Adrenal gland (tissue), 12 donors: ENCODE results near the gene GFRA3. TPM values are rescaled to one million over a fixed set of nuclear protein-coding genes. Genes with fewer than 3 reads are reported as not detected.

Experiments used
- DNase-seq, 7 donors: peaks; one replicate each; pipeline ENCODE4 v3.0.0-alpha.2; 2019 to 2020
- H3K27ac ChIP-seq, 5 donors: fragments of 200-600 bp; sonication (generic) in 4 of 5; 1 replicate in 3 of 5; 2 replicates in 2 of 5; pipeline versions ENCODE4 v1.5.1 to v1.8.0; 2016 to 2020; ENCODE audit warnings: mild to moderate bottlenecking in 1 of 5
- H3K27me3 ChIP-seq: fragments of 200-600 bp; 2 replicates; pipeline ENCODE4 v1.8.0; 2021
- H3K36me3 ChIP-seq, 2 donors: fragments of 200-600 bp; replicated peaks in 1 of 2; 1 replicate in 1 of 2; 2 replicates in 1 of 2; pipeline versions ENCODE4 v1.5.1 to v1.8.0; 2018 to 2022
- H3K4me1 ChIP-seq, 2 donors: fragments of 200-600 bp; replicated peaks in 1 of 2; 1 replicate in 1 of 2; 2 replicates in 1 of 2; pipeline versions ENCODE4 v1.5.1 to v1.8.0; 2018 to 2021
- H3K4me3 ChIP-seq, 4 donors: fragments of 200-600 bp; sonication (generic) in 3 of 4; one replicate each; pipeline ENCODE4 v1.5.1; 2016 to 2018
- H3K9me3 ChIP-seq, 3 donors: fragments of 200-600 bp; sonication (generic) in 1 of 3; replicated peaks in 1 of 3; 1 replicate in 2 of 3; 2 replicates in 1 of 3; pipeline versions ENCODE4 v1.5.1 to v1.8.0; 2016 to 2021
- POLR2A ChIP-seq, 2 donors: fragments of 450-650 bp; IDR thresholded peaks; one replicate each; pipeline ENCODE4 v1.6.1; 2017; ENCODE audit warnings: antibody characterized with exemption in 2 of 2, mild to moderate bottlenecking in 2 of 2, moderate library complexity in 1 of 2
- WGBS, 4 donors: extraction: QIAGEN DNeasy Blood & Tissue Kit in 2 of 4; methylation state at CpG; one replicate each; pipeline versions ENCODE4 v1.1.5 to v1.1.7; 2013 to 2017; 5-methylcytosine and 5-hydroxymethylcytosine counted together
- intact Hi-C, 2 donors: fragments of 100-400 bp; cut with DNase I; formaldehyde crosslinking; loops; one replicate each; pipeline versions ENCODE4 v1.14.1 to v1.15.0; 2022 to 2023
- polyA plus RNA-seq, 3 donors: library from polyadenylated mRNA; stranded (reverse); fragments of 200-250 nt in 2 of 3; fragments of 350-450 nt in 1 of 3; fragmentation: Illumina TruSeq in 1 of 3; extraction: RNeasy Lipid Tissue Mini Kit (QIAGEN cat#74804) in 1 of 3; gene quantifications; one replicate each; pipeline ENCODE4 v1.2.3, GENCODE V29; 2013 to 2014
- total RNA-seq, 9 donors: library from RNA; depleted of rRNA in 4 of 9; stranded (reverse); fragments of >200 nt in 4 of 9; fragments of 120-200 nt in 1 of 9; fragmentation: NEBNext Ultra II Directional in 1 of 9; extraction: Animal tissue kit (Norgen Biotek cat#: 25700) in 1 of 9; gene quantifications; one replicate each; pipeline versions ENCODE4 v1.1.0 to v1.2.4, GENCODE V29; 2013 to 2023
- TF ChIP-seq, protein P1 (sequence below), 6 experiments: fragments of 450-650 bp in 4 of 6; fragments of 200-600 bp in 2 of 6; sonication (generic) in 1 of 6; IDR thresholded peaks; 1 replicate in 5 of 6; 2 replicates in 1 of 6; pipeline versions ENCODE4 v1.5.1 to v1.8.0; 2016 to 2021; ENCODE audit warnings: antibody characterized with exemption in 6 of 6, mild to moderate bottlenecking in 2 of 6, moderate library complexity in 1 of 6
- donor health status: healthy with polysubstance abuse.
- donor health status: Bipolar disorder and iron deficiency.
- donor health status: DM: yes; HTN: yes; CAD: no.
- donor health status: DM: no; HTN: no; CAD: no.
- donor health status: DM: no; HTN: no; CAD: no.
- donor health status: DM: yes; HTN: yes; CAD: no.

Gene GFRA3
- total and polyA plus RNA-seq, 12 donors, result 0.18 to 4.0 (median 0.39) TPM; not detected in 1

DNA sequence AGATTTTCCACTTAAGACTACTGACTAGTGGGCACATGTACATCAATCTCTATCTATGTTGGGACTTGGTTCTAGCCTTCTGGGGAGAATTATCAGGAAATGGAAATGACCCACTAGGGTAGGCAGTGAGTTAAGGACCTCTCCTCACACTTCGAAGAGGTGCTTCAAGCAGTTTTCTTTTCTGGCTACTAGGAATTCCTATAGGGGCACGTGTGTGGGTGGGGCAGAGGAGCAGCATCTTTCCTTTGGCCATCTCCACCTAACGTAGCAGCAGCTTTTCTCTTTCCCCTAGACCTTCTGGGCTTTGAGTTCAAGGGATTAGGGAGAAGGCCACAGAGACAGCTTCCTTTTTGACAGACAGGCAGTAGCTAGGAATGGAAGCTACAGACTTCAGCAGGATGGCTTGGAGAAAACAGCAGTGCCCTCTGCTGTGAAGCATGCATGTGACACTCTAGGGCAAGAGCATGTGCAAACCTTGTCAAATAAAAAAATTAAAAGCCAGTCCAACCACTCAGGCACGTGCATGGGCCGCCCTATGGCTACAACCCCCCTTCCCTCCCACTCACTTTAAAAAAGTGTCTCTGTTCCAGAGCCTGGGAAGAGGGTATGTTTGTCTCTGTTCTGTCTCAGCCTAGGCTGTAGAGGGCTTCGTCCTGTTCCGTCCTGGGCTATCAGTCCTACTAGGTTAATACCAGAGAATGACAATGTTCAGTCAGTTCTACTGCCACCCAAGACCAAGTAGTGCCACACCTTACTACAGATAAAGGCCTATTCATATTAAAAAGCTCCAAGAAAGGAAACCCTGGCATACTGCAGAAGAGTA, 8.7 kb upstream of the GFRA3 start:
- no peak for TF ChIP-seq POLR2A (IDR thresholded peaks at IDR 0.05)
- TF ChIP-seq, protein P1, sequence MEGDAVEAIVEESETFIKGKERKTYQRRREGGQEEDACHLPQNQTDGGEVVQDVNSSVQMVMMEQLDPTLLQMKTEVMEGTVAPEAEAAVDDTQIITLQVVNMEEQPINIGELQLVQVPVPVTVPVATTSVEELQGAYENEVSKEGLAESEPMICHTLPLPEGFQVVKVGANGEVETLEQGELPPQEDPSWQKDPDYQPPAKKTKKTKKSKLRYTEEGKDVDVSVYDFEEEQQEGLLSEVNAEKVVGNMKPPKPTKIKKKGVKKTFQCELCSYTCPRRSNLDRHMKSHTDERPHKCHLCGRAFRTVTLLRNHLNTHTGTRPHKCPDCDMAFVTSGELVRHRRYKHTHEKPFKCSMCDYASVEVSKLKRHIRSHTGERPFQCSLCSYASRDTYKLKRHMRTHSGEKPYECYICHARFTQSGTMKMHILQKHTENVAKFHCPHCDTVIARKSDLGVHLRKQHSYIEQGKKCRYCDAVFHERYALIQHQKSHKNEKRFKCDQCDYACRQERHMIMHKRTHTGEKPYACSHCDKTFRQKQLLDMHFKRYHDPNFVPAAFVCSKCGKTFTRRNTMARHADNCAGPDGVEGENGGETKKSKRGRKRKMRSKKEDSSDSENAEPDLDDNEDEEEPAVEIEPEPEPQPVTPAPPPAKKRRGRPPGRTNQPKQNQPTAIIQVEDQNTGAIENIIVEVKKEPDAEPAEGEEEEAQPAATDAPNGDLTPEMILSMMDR (IDR thresholded peaks at IDR 0.05), result peak in 5 of 6 experiments; percentile 18 to 61 (median 52)
- DNase-seq, result peak; percentile 20 to 72 (median 56)
- Histone ChIP-seq H3K27ac (no peak overlapping the region), H3K27me3 (no peaks in the 10 kb centered on the region), H3K9me3 (no peaks in the 10 kb centered on the region), H3K36me3 (no peaks in the 10 kb centered on the region), H3K4me3 (no peak overlapping the region), H3K4me1 (no peaks in the 10 kb centered on the region)
- intact Hi-C loops, result loop anchor here in 1 of 2 donors (10.0 kb wide), 1 partner anchor 58 kb away; no protein-coding TSS in a partner anchor
- WGBS, 4 donors, result 66 to 70% (median 68%) methylated on average over 7 of the region's 7 CpGs

DNA sequence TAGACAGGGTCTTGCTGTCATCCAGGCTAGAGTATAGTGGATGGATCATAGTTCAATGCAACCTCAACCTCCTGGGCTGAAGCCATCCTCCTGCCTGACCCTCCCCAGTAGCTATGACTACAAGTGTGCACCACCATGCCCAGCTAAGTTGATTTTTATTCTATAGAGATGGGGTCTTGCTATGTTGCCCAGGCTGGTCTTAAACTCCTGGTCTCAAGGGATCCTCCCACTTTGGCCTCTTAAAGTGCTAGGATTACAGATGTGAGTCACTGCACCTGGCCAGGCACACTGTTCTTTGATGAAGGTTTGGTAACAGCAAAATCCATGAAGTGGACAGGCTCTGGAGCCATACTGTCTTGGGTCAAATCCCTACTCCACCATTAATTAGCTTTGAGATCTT, 6.5 kb upstream of the GFRA3 start:
- intact Hi-C loops, result loop anchor here in 1 of 2 donors (10.0 kb wide), 1 partner anchor 56 kb away; no protein-coding TSS in a partner anchor
- Histone ChIP-seq H3K9me3 (no peaks in the 10 kb centered on the region), H3K27ac (no peak overlapping the region), H3K4me3 (no peak overlapping the region), H3K36me3 (no peaks in the 10 kb centered on the region), H3K4me1 (no peaks in the 10 kb centered on the region), H3K27me3 (no peaks in the 10 kb centered on the region)
- no peak for TF ChIP-seq POLR2A (IDR thresholded peaks at IDR 0.05)
- TF ChIP-seq, protein P1 (IDR thresholded peaks at IDR 0.05), result no peak
- no peak for DNase-seq

DNA sequence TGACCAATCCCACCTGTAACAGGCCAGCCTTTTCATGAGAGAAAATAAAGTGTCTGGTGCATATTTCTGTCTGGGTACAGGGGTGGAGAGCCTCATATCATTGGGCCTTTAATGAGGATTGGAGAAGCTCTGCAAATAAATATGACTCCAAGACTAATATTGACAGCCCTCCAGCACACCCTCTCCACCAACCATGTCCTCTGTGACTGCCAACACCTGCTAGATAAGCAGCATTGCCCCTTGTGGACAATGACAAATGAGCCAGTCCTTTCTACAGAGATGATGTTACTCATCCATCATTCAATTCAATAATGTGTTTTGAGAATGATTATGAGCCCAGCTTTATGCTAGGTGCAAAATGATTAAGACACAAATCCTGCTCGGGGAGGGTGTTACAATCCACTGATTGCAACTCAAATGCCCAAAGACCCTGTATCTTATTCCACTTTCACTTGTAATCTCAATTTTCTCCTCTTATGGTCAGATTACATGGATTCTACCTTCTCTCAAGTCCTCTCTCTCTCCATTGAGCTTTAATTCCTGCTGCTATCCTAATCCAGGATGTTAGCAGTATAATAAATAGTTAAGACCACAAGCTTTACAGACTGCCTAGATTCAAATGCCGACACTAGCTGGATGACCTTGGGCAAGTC, 2.1 kb upstream of the GFRA3 start:
- no peak for DNase-seq
- H3K4me3 ChIP-seq, result no peak overlapping the region
- no peaks in the 10 kb centered on the region for H3K36me3 ChIP-seq
- peaks cover 4% of the 10 kb centered on the region for H3K27me3 ChIP-seq
- no peaks in the 10 kb centered on the region for H3K9me3 ChIP-seq
- no peak for TF ChIP-seq POLR2A (IDR thresholded peaks at IDR 0.05)
- TF ChIP-seq, protein P1 (IDR thresholded peaks at IDR 0.05), result no peak
- H3K4me1 ChIP-seq, result peaks cover 0 to 9% of the 10 kb centered on the region in 2 donors
- H3K27ac ChIP-seq, result no peak overlapping the region
- WGBS, 4 donors, result 58 to 66% (median 64%) methylated on average over 2 of the region's 2 CpGs
- intact Hi-C loops, result no loop called here

DNA sequence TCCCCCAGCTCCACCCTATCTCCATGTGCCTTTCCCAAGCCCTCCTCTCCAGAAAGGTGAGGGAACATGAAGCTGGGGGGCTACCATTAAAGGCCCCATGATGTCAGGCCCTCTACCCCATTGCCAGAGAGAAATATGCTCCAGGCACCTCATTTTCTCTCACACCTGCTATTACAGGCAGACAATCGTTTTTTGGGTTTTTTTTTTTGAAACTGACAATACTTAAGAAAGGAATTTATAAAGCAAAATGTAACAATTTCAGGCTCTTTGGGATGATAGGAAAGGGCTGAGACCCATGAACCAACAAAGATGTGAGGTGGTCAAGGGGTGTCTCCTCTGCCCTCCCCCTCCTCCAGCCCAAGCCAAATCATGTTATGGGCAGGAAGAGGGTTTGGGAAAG, 1.5 kb upstream of the GFRA3 start:
- no peak overlapping the region for H3K4me3 ChIP-seq
- intact Hi-C loops, result no loop called here
- DNase-seq, result no peak
- H3K9me3 ChIP-seq, result no peaks in the 10 kb centered on the region
- no peak overlapping the region for H3K27ac ChIP-seq
- no peaks in the 10 kb centered on the region for H3K36me3 ChIP-seq
- WGBS, 4 donors, result 38 to 57% (median 55%) methylated on average over 1 of the region's 1 CpG
- peaks cover 4% of the 10 kb centered on the region for H3K27me3 ChIP-seq
- H3K4me1 ChIP-seq, result peaks cover 0 to 9% of the 10 kb centered on the region in 2 donors
- TF ChIP-seq, protein P1 (IDR thresholded peaks at IDR 0.05), result no peak
- TF ChIP-seq POLR2A (IDR thresholded peaks at IDR 0.05), result no peak
